Measurements from ENCODE around the gene PRUNE2. TPM values are rescaled to one million over a fixed set of nuclear protein-coding genes. Genes with fewer than 3 reads are reported as not detected.

PRUNE2 gene
- total and polyA plus RNA-seq, 9 of the 15 experiments (the other 6 are each of a cell fraction or from before 2014, with no cell fraction given) = 0.05 to 0.45 (median 0.18) TPM; not detected in 1

GRCh38 chr9:76667521-76667957 is 238.4 kb downstream of the PRUNE2 start (continued):
- TF ChIP-seq BRF1 (IDR thresholded peaks at IDR 0.05; ENCODE audit: borderline replicate concordance, extremely low read depth, insufficient read length) (no peak), ZNF75A (CRISPR knock-in tag; IDR thresholded peaks at IDR 0.05) (no peak), RBM14 (IDR thresholded peaks at IDR 0.05; ENCODE audit: borderline replicate concordance, insufficient read depth, low read depth, low read length) (no peak), CEBPB (tag; IDR thresholded peaks at IDR 0.05) (no peak), NBN (IDR thresholded peaks at IDR 0.05; ENCODE audit: low read depth) (no peak), BCOR (IDR thresholded peaks at IDR 0.05) (no peak), THRA (IDR thresholded peaks at IDR 0.05) (no peak), SMARCA5 (IDR thresholded peaks at IDR 0.05) (no peak), MAFK (IDR thresholded peaks at IDR 0.05; ENCODE audit: low read length) (no peak), TCF3 (CRISPR knock-in tag; IDR thresholded peaks at IDR 0.05) (peak; percentile 71), FOXO4 (CRISPR knock-in tag; IDR thresholded peaks at IDR 0.05) (no peak), HES1 (IDR thresholded peaks at IDR 0.05; ENCODE audit: low read depth) (no peak), RERE (CRISPR knock-in tag; IDR thresholded peaks at IDR 0.05; ENCODE audit: borderline replicate concordance) (no peak), E2F6 (IDR thresholded peaks at IDR 0.05; ENCODE audit: borderline replicate concordance in 1 of 2, extremely low read depth in 1 of 2, insufficient read depth in 1 of 2, insufficient read length in 1 of 2, low read depth in 1 of 2, low read length in 1 of 2, poor library complexity in 1 of 2, severe bottlenecking in 1 of 2) (no peak), NCOA1 (IDR thresholded peaks at IDR 0.05; ENCODE audit: low read depth) (no peak), SRF (CRISPR knock-in tag; IDR thresholded peaks at IDR 0.05) (no peak), KDM1A (IDR thresholded peaks at IDR 0.05) (0 out of 4 replicates have a peak, but pooled peaks of 1 of the 2 experiments have one; percentile 18), ZNF431 (CRISPR knock-in tag; IDR thresholded peaks at IDR 0.05) (no peak), CBFA2T2 (conservative IDR thresholded peaks at IDR 0.05) (peak; percentile 80), ETV1 (tag; conservative IDR thresholded peaks at IDR 0.05; ENCODE audit: low read depth) (no peak)

All from K562 (cell line).